ENCODE data around the gene CACNA2D4. TPM values are rescaled to one million over a fixed set of nuclear protein-coding genes. Genes with fewer than 3 reads are reported as not detected.

Gene CACNA2D4
- polyA plus RNA-seq, 3 donors = 17.8 to 87.7 (median 22.1) TPM

- Mint-ChIP-seq H3K4me1 (peaks cover 2% of the 10 kb centered on the region), H3K4me3 (no peak overlapping the region), H3K9me3 (peaks cover 7 to 24% (median 20%) of the 10 kb centered on the region in 7 donors), H3K36me3 (no peaks in the 10 kb centered on the region), H3K27me3 (ENCODE audit: low read depth in 3 of 3) (peaks cover 14 to 29% (median 25%) of the 10 kb centered on the region in 3 donors), H3K27ac (no peak overlapping the region)
- no peak for TF ChIP-seq CTCF (IDR thresholded peaks at IDR 0.05)
- Histone ChIP-seq H3K9me3 (replicated peaks in 1 of 2; ENCODE audit: control insufficient read depth in 1 of 2, insufficient read depth in 1 of 2, low read length in 2 of 2) (peaks cover 3 to 11% of the 10 kb centered on the region in 2 donors), H3K4me3 (replicated peaks in 1 of 3; ENCODE audit: low read depth in 2 of 3, low read length in 3 of 3) (no peak overlapping the region), H3K79me2 (ENCODE audit: insufficient read depth, low read length) (no peaks in the 10 kb centered on the region), H4K20me1 (ENCODE audit: insufficient read depth, low read length) (no peaks in the 10 kb centered on the region), H3K36me3 (replicated peaks in 1 of 2; ENCODE audit: control insufficient read depth in 1 of 2, insufficient read depth in 2 of 2, low read length in 2 of 2) (no peaks in the 10 kb centered on the region), H3K4me2 (replicated peaks; ENCODE audit: extremely low read depth, low read length, poor library complexity, severe bottlenecking) (no peak overlapping the region), H3K27ac (ENCODE audit: low read depth in 1 of 2, low read length in 2 of 2) (no peak overlapping the region), H2AFZ (ENCODE audit: insufficient read depth, low read depth, low read length, poor library complexity, severe bottlenecking) (no peak overlapping the region), H3K4me1 (ENCODE audit: control insufficient read depth in 1 of 2, insufficient read depth in 2 of 2, low read length in 2 of 2) (no peaks in the 10 kb centered on the region), H3K9ac (ENCODE audit: insufficient read depth, low read length, poor library complexity, severe bottlenecking) (no peak overlapping the region), H3K27me3 (ENCODE audit: control insufficient read depth in 2 of 2, insufficient read depth in 2 of 2, low read length in 2 of 2) (peaks cover 0 to 21% of the 10 kb centered on the region in 2 donors)
- intact Hi-C loops (cut with micrococcal nuclease) = no loop called here
- no peak for DNase-seq
Observed at GRCh38 chr12:1862973-1863372, 55.5 kb downstream of the CACNA2D4 start.

- no peak overlapping the region for H3K4me3 ChIP-seq (replicated peaks in 1 of 3; ENCODE audit: low read depth in 2 of 3, low read length in 3 of 3)
- 95% methylated on average over 5 of the region's 7 CpGs for WGBS (ENCODE audit: insufficient coverage)
- peaks cover 0 to 13% of the 10 kb centered on the region in 2 donors for H3K27me3 ChIP-seq (ENCODE audit: control insufficient read depth in 2 of 2, insufficient read depth in 2 of 2, low read length in 2 of 2)
- H3K4me3 Mint-ChIP-seq = no peak overlapping the region
- no peaks in the 10 kb centered on the region for H3K79me2 ChIP-seq (ENCODE audit: insufficient read depth, low read length)
- peaks cover 18 to 28% (median 22%) of the 10 kb centered on the region in 7 donors for H3K9me3 Mint-ChIP-seq
- H3K4me1 ChIP-seq (ENCODE audit: control insufficient read depth in 1 of 2, insufficient read depth in 2 of 2, low read length in 2 of 2) = no peaks in the 10 kb centered on the region
- intact Hi-C loops (cut with micrococcal nuclease) = loop anchor here in 1 of 2 donors (2.0 kb wide), 1 partner anchor 65 kb away; no protein-coding TSS in a partner anchor
- H3K4me2 ChIP-seq (replicated peaks; ENCODE audit: extremely low read depth, low read length, poor library complexity, severe bottlenecking) = no peak overlapping the region
- no peak overlapping the region for H3K27ac ChIP-seq (ENCODE audit: low read depth in 1 of 2, low read length in 2 of 2)
- H3K9ac ChIP-seq (ENCODE audit: insufficient read depth, low read length, poor library complexity, severe bottlenecking) = no peak overlapping the region
- peaks cover 2% of the 10 kb centered on the region for H3K4me1 Mint-ChIP-seq
- H3K27me3 Mint-ChIP-seq (ENCODE audit: low read depth in 3 of 3) = peaks cover 9 to 22% (median 14%) of the 10 kb centered on the region in 3 donors
- H2AFZ ChIP-seq (ENCODE audit: insufficient read depth, low read depth, low read length, poor library complexity, severe bottlenecking) = no peak overlapping the region
- no peak for TF ChIP-seq CTCF (IDR thresholded peaks at IDR 0.05)
- no peaks in the 10 kb centered on the region for H4K20me1 ChIP-seq (ENCODE audit: insufficient read depth, low read length)
- peaks cover 13 to 28% of the 10 kb centered on the region in 2 donors for H3K9me3 ChIP-seq (replicated peaks in 1 of 2; ENCODE audit: control insufficient read depth in 1 of 2, insufficient read depth in 1 of 2, low read length in 2 of 2)
- H3K36me3 ChIP-seq (replicated peaks in 1 of 2; ENCODE audit: control insufficient read depth in 1 of 2, insufficient read depth in 2 of 2, low read length in 2 of 2) = no peaks in the 10 kb centered on the region
- DNase-seq = no peak
- H3K36me3 Mint-ChIP-seq = no peaks in the 10 kb centered on the region
- no peak overlapping the region for H3K27ac Mint-ChIP-seq
Observed at GRCh38 chr12:1859643-1860042, 58.8 kb downstream of the CACNA2D4 start.
